GM12891 (cell line): ENCODE data around the gene SERP2.

Source experiments
- DNase-seq: peaks from one replicate; pipeline ENCODE4 v3.0.0; 2011; ENCODE audit warnings: low spot score; ENCODE audit not compliant: insufficient read length
- FAIRE-seq: peaks from 2 replicates; lab custom pipeline; 2011; peaks lifted over from hg19 to GRCh38; lab: Jason Lieb, UNC
- PAX5 ChIP-seq: IDR thresholded peaks from 2 replicates; pipeline ENCODE4 v1.6.1; 2011; ENCODE audit warnings: low read length, moderate library complexity, mild to moderate bottlenecking; ENCODE audit not compliant: insufficient read depth, severe bottlenecking
- POLR2A ChIP-seq: IDR thresholded peaks from 2 replicates; pipeline ENCODE4 v1.6.1; 2011; ENCODE audit warnings: low read depth, low read length, control low read depth
- POLR2AphosphoS5 ChIP-seq: IDR thresholded peaks from 2 replicates; pipeline ENCODE4 v1.6.1; 2011; ENCODE audit warnings: low read depth, low read length, control low read depth
- POU2F2 ChIP-seq: IDR thresholded peaks from 2 replicates; pipeline ENCODE4 v1.6.1; 2011; ENCODE audit warnings: low read depth, mild to moderate bottlenecking, control low read depth, low read length, moderate library complexity
- SPI1 ChIP-seq: IDR thresholded peaks from 2 replicates; pipeline ENCODE4 v1.6.1; 2011; ENCODE audit warnings: low read depth, low read length, control low read depth
- TAF1 ChIP-seq: IDR thresholded peaks from 2 replicates; pipeline ENCODE4 v1.6.1; 2011; ENCODE audit warnings: low read depth, low read length, control low read depth

Gene SERP2

DNA sequence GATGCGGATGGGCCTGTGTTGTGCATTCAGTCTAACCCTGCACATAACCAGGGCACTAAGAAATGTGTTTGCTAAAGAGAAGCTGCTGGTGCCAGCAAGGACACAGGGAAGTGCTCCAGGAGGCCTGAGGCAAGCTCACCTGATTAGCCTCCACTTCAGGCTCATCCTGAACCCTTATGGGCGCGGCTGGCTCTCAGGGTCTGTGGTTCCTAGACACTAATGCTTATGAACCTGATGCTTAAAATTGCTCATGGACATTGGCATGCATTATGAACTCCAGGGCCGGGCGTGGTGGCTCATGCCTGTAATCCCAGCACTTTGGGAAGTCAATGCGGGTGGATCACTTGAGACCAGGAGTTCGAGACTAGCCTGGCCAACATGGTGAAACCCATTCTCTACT is 34.3 kb downstream of the SERP2 start:
- FAIRE-seq, result no peak
- TF ChIP-seq TAF1 (no peak), POU2F2 (no peak), POLR2AphosphoS5 (no peak), SPI1 (no peak), PAX5 (no peak), POLR2A (no peak)
- no peak for DNase-seq

DNA sequence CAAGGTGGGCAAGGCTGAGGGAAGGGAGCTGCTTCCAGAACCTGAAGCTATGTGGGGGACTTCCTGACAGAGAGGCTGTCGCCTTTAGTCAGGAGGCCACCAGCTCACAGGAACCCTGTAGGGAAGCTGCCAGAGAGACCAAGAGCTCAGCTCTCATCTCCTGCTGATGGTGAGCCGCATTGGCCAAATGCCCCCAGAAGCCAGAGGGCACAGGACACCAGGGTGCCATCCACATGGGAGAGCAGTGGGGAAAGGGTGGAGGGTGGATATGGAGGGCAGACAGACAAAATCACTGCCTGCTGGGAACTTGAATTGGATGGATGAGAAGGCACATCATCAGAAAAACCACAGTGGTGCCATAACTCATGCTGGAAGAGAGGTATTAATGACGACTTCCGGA is 36.0 kb downstream of the SERP2 start:
- DNase-seq (no peak), FAIRE-seq (no peak)
- TF ChIP-seq POLR2AphosphoS5, result no peak
- no peak for TF ChIP-seq POLR2A
- no peak for TF ChIP-seq TAF1
- TF ChIP-seq SPI1, result no peak
- no peak for TF ChIP-seq PAX5
- no peak for TF ChIP-seq POU2F2

DNA sequence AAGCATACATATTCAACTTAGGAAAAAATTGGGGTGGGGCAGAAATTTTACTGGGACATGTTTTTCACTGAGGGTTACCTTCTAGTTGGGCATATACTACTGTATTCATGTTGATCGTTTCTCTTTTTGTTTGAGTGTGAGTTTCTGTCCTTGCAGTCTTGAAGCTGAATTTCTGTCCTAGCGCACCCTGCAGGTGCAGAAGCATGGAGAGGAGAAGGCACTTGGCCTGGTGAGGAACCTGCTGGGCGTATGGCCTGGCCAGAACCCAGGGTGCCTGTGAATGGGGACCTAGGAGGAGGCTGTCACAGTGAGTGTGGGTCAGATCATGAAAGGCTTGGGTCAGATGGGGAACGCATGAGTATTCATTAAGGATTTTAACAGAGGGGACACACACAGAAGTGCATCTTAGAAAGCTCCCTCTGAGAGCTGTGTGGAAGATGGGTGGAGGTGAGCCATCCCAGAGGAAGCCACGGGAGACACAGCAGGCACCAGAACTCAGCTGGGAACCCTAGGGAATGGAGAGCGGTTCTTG is 36.8 kb downstream of the SERP2 start:
- DNase-seq (no peak), FAIRE-seq (no peak)
- no peak for TF ChIP-seq POLR2A
- no peak for TF ChIP-seq SPI1
- no peak for TF ChIP-seq POU2F2
- no peak for TF ChIP-seq TAF1
- no peak for TF ChIP-seq POLR2AphosphoS5
- TF ChIP-seq PAX5, result no peak

DNA sequence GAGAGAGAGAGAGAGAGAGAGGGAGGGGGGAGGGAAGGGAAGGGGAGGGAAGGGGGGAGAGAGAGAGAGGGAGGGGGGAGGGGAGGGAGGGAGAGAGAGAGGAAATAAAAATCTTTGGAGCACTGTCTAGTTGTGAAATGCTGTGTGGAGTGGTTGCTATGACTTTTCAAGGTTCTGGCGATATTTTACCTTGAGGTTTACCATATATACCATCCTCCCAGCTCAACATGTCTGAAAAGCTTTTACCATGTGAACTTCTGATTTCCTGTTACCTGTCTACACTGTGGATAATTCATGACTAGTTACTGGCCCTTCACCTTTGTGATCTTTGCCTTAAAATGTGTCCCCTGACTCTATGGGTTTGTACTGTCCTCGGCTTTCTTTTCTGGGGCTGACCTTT is 38.2 kb downstream of the SERP2 start:
- DNase-seq (no peak), FAIRE-seq (no peak)
- no peak for TF ChIP-seq POLR2AphosphoS5
- TF ChIP-seq POU2F2, result no peak

DNA sequence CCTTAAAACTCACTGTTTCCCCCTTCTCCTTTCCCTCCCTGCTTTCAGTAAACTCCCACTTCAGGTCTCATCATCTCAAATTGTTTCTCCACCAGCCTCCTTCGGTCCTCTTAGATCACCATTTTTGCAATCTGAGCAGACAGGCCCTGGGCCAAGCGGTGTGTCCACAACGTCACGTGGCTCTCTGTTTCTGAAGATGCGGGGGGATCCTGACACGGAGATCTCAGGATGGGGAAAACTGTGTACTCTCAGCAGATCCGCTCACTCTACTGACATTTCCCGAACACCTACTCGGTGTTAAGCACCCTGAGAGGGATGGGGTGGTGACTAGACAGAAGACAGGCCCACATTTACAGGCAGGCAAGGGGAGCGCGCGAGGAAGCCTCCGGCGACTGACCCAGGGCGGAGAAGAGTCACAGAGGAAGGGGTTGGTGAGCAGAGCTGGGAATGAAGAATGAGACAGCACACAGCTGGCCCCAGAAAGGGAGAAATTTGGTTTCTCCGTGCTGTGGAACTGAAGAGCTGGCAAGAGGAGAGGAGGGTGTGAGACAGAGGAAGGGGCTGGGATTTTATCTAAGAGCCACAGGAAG is 38.8 kb downstream of the SERP2 start:
- TF ChIP-seq TAF1, result no peak
- no peak for TF ChIP-seq PAX5
- no peak for TF ChIP-seq POU2F2
- no peak for TF ChIP-seq POLR2AphosphoS5
- DNase-seq, result no peak
- no peak for FAIRE-seq

DNA sequence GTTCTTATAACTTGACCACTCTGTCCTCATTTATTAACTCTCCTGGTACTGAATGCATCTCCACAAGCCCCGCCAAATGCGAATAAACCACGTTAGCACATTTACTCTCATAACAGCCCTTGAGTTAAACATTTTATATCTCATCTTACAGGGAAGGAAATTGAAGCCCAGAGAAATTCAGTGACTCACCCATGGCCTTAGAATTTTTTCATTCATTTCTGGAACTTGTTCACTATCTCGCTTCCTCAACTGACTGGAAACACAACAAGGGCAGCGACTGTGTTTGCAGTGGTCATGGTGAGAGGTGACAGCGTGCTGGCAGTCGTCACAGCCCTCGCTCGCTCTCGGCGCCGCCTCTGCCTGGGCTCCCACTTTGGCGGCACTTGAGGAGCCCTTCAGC is 39.5 kb downstream of the SERP2 start:
- FAIRE-seq (no peak), DNase-seq (no peak)
- TF ChIP-seq PAX5, result no peak
- TF ChIP-seq TAF1, result no peak
- no peak for TF ChIP-seq POLR2AphosphoS5
- no peak for TF ChIP-seq POU2F2
- TF ChIP-seq SPI1, result no peak
- no peak for TF ChIP-seq POLR2A

DNA sequence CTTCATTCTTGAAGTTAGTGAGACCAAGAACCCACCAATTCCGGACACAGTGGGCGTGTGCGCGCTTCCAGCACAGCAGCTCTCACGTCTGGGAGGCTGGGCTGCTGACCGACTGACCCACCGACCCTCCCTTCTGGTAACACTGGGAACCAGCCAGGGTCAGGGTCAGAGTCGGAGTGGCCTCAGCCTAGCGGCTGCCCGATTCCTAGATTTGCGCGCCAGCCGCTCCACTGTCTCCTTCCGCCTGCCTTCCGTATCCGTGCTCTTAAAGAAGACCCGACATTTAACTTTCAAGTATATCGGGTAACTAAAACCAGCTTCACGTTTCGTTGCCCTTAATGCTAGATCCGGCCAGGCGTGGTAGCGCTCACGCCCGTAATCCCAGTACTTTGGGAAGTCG is 41.1 kb downstream of the SERP2 start:
- TF ChIP-seq SPI1, result no peak
- TF ChIP-seq POLR2AphosphoS5, result no peak
- no peak for TF ChIP-seq POU2F2
- no peak for TF ChIP-seq PAX5
- no peak for TF ChIP-seq TAF1
- TF ChIP-seq POLR2A, result no peak
- DNase-seq (no peak), FAIRE-seq (no peak)

DNA sequence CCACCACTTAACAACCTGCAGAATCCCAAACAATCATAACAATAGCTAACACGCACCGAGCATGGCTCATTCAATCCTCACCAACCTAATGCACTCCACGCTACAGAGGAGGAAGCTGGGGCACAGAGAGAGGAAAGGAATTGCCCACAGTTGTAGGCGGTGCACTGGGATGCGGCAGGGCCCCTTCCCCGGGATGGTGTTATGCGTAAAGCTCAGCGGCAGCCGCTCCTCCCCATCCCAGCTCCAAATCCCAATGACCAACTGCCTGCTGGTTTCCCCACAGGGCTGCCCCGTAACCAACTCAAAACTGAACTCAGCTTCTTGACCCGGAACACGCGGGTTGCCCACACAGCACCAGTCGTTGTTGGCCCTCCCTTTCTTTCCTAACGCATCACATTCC is 42.2 kb downstream of the SERP2 start:
- DNase-seq (no peak), FAIRE-seq (no peak)
- TF ChIP-seq POU2F2 (no peak), POLR2A (no peak), TAF1 (no peak), POLR2AphosphoS5 (no peak), SPI1 (no peak), PAX5 (no peak)

DNA sequence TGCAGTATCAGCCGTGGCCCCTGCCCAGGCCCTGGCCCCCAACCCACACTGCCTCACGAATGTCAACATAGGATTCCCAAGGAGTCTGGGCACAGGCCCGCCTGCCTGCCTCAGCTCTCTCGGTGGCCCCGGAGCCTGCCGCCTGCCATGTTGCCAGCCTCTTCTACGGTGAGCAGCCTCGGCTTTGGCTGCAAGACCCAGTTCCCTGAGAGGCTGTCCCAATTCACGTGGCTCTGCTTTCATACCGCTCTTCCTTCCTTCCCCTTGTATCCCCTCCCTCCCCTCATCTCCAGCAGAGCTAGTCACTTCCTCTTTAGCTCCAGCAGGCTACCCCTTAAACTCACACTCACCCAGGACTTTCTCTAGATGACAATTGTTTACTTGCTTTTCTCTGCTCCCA is 42.7 kb downstream of the SERP2 start:
- DNase-seq, result no peak
- FAIRE-seq, result no peak
- TF ChIP-seq PAX5, result no peak
- 0 out of 2 replicates have a peak, but pooled peaks have one; percentile 19 for TF ChIP-seq SPI1

DNA sequence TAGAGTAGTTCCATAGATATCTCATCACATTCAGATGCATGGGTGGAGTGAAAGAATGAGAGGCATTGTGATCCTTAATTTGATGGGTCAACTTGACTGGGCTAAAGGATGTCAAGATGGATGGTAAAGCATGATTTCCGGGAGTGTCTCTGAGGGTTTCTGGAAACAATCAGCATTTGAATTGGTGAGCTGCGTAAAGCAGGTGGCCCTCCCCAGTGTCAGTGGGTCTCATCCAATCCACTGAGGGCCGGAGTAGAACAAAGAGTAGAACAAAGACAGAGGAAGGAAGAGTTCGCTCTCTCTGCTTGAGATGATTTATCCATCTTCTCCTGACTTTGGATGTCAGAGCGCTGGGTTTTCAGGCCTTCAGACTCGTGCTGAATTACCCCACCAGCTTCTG is 43.1 kb downstream of the SERP2 start:
- no peak for TF ChIP-seq POLR2A
- TF ChIP-seq POU2F2, result no peak
- no peak for TF ChIP-seq POLR2AphosphoS5
- no peak for TF ChIP-seq TAF1
- TF ChIP-seq SPI1, result no peak
- TF ChIP-seq PAX5, result no peak
- DNase-seq (no peak), FAIRE-seq (no peak)

DNA sequence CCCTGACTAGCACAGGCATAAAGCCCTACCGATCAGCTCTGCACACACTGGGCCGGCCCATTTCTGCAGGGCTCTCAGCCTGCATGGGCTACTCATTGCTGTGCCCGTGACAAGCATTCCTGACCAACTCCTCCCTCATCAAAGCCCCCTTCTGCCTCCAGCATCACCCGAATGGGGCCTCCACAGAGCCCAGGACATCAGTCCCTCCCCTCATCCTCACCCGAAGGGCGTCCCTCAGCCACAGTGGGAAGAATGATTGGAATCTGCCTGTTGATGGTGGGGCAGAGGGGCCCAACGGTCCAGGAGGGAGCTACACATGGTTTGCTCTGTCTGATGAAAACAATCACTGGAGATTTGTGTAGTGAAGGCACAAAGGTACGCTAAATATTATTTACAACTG is 43.8 kb downstream of the SERP2 start:
- DNase-seq, result no peak
- no peak for TF ChIP-seq POLR2AphosphoS5
- no peak for TF ChIP-seq TAF1
- TF ChIP-seq POU2F2, result no peak
- no peak for TF ChIP-seq PAX5
- no peak for TF ChIP-seq SPI1
- TF ChIP-seq POLR2A, result no peak
- FAIRE-seq, result no peak
